NCI-H1417 (cell line): ENCODE measurements around the gene PDIA2.
A peak's percentile ranks its signal among the peaks of the same experiment; 100 is the strongest.
"Not testable (repeated sequence)": the region's sequence is repeated elsewhere in the genome, so short reads cannot be mapped to it uniquely, and the experiment has no call there.

ENCODE experiments used
- DNase-seq, 3 experiments: peaks; one replicate each; lab custom pipeline; 2025; lab: John Stamatoyannopoulos, UW

PDIA2 gene

GRCh38 chr16:264440-264951 is 18.5 kb upstream of the PDIA2 start:
- no peak for DNase-seq

DNA sequence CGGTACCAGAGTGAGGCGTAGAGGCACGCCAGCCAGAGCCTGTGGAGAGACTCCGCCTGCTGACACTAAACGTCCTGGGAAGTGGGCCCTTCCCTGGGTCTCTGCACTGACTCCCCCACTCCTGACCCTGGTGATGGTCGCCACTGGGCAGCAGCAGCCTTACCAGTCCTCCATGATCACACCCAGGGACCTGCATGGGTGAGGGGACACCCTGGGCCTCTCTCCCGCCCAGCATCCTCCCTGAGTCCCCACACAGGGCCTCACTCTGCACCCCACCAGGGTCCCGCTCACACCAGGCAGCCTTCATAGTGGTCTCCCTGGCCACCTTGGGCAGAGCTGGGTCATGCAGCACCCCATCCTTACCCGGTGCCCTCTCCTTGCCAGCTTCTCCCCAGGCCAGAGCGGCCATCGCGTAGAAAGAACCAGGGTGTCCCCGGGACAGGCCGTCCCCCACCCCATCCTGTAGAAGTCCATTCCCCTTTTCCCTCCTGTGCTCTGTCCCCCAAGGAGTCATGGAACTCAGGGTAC is 17.9 kb upstream of the PDIA2 start:
- no peak for DNase-seq

DNA sequence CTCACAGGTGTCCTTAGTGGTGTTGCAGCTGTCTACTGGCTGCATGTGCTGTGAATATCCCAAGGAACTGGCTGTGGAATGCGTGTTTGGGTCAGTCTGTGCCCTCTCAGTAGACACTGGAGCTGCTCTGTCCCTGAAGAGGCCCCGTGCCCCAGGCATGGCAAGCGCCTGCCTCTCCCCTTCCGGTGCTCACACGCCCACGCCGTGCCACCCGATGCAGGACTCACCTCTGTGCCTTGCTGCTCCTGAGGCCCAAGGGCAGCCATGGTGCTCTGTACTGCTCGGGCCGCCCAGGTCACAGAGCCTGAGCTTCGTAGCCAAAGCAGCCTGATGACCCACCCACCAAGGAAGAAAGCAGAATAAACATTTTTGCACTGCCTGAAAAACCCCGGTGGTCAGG is 17.3 kb upstream of the PDIA2 start:
- no peak for DNase-seq

GRCh38 chr16:266258-267164 is 16.5 kb upstream of the PDIA2 start:
- no peak for DNase-seq

DNA sequence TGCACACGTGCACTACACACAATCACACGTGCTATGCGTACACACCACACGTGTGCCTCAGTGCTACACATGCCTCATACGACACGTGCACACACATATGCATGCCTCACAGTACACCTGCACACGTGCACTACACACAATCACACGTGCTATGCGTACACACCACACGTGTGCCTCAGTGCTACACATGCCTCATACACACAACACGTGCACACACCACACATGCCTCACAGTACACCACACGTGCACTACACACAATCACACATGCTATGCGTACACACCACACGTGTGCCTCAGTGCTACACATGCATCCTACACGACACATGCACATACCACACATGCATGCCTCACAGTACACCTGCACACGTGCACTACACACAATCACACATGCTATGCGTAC is 15.4 kb upstream of the PDIA2 start:
- not testable (repeated sequence) for DNase-seq

DNA sequence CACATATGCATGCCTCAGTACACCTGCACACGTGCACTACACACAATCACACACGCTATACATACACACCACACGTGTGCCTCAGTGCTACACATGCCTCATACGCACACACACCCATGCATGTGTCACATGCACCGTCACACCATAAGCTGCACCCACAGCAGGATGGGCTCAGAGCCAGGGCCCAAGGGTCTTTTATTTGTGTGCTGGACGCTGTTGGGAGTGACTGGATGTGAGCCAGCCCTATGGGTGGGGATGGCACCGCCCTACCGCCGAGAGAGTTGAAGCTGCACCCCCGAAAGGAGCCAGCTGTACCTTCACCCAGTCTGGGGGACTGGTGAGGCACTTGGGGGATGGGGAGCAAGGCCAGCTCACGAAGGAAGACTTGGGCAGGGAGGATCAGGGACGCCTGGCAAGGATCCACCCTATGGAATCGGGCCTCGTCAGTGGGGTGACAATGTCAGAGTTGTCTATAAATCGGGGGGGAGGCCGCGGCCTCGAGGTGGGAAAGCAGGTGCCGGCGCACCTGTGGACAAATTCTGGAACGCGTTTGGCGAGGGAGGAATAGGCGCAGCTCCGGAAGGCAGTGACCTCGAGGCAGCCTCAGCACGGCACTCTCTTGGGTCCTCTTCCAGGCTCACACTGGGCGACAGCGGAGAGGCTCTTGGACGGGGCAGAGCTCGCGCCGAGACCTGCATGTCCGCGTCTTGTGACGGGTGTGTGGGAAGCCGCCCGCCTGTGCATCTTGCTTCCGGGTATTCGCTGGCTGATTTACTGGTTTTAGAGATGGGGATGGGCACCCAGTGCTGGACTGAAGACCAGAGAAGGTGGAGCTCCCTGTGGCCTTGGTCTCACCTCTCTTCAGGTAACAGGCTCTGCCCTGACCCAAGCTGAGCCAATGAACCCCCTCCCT is 14.6 kb upstream of the PDIA2 start:
- peak in 1 of 3 experiments; percentile 25 for DNase-seq

DNA sequence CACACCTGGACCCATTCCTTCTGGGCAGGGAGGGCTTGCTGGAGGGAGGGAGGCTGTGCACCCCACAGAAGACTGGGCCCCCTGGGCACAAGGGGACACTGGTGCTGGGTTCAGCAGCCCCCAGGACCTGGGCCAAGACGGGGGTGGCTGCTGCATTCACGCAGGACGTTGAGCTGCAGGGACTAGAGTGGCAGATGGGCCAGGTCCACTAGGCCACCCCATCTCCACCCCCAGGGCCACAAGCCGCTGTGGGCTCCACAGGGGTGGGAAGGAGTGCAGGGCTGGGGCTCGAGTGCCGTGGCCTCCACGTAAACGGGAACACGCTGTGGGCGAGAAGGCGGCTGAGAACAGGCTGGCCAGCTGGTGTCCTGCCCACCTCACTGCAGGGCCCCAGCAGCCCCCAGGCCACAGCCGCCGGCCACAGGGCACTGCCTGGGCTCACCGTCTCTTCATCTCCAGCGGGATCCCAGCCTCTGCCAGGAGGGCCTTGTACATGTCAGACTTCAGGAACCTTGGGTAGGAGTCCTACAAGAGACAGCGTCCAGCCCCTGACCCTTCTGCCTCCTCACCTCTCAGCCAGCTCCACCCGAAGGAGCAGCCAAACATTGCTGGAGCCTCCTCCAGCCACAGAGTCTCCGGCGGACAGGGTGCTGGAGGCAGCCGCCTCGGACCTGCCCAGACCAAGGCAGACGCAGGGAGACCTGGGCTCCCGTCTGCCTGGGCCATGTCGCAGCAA is 13.7 kb upstream of the PDIA2 start:
- DNase-seq: no peak

- DNase-seq: no peak
Measured at GRCh38 chr16:270381-271255, 12.3 kb upstream of the PDIA2 start.

DNA sequence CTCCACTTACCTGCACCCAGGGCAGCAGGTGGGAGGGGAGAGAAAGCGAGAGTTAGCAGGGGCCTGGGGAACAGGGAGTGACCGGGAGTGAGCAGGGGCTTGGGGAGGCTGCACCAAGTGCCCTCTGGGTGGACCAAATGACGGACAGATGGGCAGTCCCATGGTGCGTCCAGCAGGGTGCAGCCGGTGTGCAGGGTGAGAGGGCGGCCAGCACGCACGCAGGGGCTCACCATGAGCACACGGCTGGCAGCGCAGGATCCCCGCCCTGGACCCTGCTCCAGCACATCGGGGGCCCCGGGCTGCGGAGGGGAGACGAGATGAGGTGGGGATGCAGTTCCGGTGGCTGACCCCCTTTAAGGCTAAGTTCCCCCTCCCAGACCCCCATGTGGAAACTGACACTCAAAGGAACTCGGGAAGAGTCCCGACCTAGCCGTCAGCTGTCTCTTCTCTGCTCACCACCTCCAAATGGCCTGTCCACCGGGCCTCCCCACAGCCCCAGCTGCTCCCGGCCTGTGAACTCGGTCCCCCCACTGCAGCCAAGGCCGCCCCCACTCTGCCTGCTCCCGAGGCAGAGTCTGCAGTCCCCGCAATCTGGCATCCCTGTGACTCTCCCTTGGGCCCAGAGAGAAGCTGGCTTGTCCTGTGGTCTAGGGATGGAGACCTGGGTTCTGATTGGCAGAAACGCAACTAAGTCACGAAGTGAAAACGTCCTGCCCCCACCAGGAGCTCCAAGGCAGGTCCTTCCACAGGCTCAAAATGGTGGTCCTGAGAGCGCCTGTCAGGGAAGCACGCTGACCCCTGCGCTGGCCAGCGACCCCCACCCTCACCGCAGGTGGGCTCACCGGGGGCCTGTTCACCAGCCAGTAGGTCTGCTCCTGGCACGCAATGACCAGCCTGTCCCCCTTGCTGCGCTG is 10.1 kb upstream of the PDIA2 start:
- no peak for DNase-seq

DNA sequence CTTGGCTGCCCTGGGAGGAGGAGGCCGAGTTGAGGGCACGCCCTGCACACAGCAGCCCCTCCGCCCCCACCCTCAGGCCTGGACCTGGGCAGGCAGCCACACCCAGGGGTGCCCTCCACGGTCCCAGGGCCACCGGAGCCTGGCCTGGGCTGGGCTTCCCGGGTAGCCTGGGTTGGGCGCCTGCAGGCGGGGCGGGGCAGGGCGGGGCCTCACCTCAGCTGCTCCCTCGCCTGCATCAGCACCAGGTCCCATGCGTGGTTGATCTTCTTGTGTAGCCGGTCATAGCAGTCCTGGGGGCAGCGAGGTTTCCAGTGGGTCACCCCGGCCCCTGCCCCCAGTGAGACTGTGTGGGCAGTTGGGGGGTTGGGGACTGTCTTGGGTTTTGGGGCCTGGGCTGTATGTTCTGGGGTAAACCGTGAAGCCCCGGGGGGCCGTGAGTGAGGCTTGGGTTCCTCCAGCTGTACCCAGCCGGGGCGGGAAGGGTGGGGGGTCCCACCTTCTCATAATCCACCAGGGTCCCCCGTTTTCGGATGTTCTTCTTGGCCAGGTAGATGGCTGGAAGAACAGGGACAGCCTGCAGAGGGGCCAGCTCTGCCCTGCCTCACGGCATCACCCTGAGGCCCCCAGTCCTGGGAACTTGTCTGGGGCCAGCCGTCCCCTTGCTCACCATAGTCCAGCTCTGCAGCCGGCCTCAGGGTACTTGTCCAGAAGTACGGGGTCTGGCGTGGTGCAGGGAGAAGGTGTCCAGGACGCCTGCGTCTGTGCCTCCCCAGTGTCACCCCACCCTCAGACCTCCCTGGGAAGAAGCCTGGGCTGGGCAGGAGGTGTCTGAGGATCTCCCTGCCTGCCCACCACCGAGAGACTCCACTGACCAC is 9.2 kb upstream of the PDIA2 start:
- DNase-seq: no peak

DNA sequence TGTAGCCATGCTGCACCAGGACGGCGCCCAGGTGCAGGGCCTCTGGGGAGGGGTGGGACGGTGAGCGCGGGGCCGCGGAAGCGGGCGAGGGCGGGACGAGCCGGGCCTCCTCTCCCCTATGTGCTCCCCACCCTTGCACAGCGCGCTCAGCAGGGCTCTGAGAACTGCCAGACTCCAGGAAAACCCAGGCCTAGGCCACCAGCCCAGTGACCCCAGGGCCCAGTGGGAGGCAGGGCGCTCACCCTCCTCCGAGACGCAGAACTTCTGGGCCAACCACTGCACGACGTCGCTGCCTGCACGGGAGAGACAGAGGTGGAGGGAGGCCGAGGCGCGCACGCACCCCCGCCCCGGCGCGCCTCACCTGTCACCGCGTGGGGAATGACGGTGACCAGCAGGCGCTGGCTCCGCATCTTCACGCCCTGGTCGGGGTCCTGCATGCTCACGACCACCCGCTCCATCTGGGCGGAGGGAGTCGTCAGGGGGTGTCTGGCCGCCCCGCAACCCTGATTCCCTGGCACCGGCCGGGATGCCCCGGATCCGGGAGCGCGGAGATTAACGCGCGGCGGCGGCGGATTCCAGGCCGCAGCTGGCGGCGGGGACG is 7.8 kb upstream of the PDIA2 start:
- peak in 2 of 3 experiments; percentile 30 to 50 for DNase-seq

- no peak for DNase-seq
Measured at GRCh38 chr16:275786-276232, 7.2 kb upstream of the PDIA2 start, which contains the start of gene RGS11. Gene RGS11, minus strand, starts transcription at chr16:275944. Its CDS starts 33 bp downstream, at chr16:275911.

DNA sequence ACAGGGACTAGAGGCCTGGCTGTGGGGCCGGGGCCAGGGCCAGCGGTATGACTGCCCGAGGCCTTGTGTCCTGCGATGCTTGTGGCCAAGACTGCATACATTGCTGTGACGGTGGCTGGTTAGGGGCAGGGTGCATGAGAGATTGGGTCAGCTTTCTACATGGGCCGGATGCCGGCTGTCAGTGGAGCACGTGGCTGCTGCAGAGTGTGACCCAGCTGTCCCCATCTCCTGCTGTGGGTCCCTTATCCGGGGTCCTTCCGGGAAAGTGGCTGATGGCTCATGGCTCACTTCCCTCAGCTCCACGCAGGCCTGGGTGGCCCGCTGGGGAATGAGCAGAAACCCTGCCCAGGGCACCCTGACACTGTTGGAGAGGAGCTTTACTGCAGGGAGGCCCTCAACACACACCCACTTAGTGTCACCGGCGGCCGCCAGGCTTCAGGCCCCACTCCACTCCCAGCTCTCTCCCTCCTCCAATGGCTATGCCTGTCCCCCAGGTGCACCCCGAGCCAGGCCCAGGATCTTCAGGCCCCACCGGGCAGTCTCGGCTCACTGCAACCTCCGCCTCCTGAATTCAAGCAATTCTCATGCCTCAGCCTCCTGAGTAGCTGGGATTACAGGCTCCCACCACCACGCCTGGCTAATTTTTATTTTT is 6.4 kb upstream of the PDIA2 start:
- DNase-seq: no peak

GRCh38 chr16:278863-279366 is 4.0 kb upstream of the PDIA2 start:
- peak; percentile 33 to 74 (median 37) for DNase-seq

DNA sequence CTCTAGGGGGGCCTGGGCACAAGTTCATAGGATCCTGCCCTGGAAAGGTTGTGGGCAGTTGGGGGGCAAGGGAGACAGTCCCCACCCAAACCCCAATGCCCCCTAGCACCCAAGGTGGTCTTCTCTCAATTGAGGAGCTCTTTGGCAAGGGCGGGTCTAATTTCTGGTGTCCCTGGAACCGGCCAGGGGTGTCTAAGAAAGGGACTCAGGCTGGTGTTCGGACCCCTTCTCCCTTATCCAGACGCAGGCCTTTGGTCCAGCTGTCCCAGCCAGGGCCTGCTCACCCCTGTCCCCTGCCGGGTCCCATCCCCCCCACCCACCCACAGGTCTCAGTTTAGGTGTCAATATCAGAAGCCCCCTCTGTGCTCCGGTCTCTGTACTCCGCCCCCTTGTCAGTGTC is 3.4 kb upstream of the PDIA2 start:
- DNase-seq: no peak

DNA sequence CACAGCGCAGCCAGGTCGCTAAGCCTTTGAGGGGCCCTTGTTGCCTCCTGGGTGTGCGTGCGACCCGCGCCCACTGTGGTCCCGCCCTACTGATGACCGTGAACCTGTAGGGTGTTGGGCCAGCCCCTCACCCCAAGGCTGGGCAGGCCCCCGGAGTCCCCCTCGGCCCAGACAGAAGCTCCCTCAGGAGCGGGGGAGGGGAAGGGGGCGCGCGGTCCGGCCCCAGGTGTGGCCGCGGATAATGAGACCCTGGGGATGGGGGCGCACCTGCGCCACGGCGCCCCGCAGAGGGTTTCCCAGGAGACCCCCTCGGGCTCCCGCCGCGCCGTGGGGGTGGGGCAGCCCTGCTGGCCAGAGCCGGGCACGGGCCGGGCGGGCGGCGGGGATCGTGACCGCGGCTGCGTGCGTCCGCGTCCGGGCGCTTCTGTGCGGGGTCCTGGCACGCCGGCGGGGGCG is 2.9 kb upstream of the PDIA2 start:
- DNase-seq: peak in 2 of 3 experiments; percentile 26 to 46

DNA sequence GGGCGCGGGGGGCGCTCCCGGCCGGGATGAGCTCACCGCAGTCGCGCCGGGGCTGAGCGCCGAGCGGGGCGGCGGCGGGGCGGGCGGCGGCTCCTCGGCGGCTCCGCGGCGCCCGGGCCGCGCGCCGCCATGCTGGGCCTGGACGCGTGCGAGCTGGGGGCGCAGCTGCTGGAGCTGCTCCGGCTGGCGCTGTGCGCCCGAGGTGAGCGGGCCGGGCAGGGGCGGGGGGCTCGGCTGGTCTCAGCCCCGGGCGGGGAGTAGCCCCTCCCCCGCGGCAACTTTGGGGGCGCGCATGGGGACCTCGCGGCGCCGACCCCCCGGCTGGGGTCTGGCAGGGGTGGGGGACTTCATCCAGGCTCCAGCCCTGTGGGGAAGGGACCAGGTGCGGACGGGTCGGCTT is 2.4 kb upstream of the PDIA2 start, which contains the start of gene ARHGDIG:
Gene ARHGDIG (plus strand): TSS at position 40 of the 400 bp plus-strand sequence. CDS start 90 bp downstream, at position 130.
- no peak for DNase-seq
